Measurements from ENCODE around the gene XNDC1N.

DNA sequence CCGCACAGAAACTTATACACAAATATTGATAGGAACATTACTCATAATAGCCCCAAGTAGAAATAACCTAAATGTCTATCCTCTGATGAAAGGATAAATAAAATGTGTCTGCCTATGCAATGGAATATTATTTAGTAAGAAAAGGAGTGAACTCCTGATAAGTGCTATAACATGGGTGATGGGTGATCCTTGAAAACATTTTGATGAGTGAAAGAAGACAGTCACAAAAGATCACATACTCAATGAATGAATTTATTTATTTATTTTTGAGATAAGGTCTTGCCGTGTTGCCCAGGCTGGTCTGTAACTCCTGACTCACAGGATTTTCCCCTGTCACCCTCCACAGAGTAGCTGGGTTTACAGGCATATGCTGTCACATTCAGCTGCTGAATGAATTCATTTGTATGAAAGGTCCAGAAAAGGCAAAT is 17.8 kb upstream of the XNDC1N start:
- TF ChIP-seq, protein P1, sequence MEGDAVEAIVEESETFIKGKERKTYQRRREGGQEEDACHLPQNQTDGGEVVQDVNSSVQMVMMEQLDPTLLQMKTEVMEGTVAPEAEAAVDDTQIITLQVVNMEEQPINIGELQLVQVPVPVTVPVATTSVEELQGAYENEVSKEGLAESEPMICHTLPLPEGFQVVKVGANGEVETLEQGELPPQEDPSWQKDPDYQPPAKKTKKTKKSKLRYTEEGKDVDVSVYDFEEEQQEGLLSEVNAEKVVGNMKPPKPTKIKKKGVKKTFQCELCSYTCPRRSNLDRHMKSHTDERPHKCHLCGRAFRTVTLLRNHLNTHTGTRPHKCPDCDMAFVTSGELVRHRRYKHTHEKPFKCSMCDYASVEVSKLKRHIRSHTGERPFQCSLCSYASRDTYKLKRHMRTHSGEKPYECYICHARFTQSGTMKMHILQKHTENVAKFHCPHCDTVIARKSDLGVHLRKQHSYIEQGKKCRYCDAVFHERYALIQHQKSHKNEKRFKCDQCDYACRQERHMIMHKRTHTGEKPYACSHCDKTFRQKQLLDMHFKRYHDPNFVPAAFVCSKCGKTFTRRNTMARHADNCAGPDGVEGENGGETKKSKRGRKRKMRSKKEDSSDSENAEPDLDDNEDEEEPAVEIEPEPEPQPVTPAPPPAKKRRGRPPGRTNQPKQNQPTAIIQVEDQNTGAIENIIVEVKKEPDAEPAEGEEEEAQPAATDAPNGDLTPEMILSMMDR (IDR thresholded peaks at IDR 0.05), result no peak
- no peak for TF ChIP-seq POLR2AphosphoS5 (IDR thresholded peaks at IDR 0.05)
